Prostate gland (tissue), 2 donors: ENCODE measurements around the gene CBX2. TPM values are rescaled to one million over a fixed set of nuclear protein-coding genes. Genes with fewer than 3 reads are reported as not detected.
A peak's percentile ranks its signal among the peaks of the same experiment; 100 is the strongest.

Experiments used
- DNase-seq: peaks from one replicate; pipeline ENCODE4 v3.0.0-alpha.2; 2019; ENCODE audit warnings: low spot score
- H3K27ac ChIP-seq, 2 donors: fragments of 200-600 bp; sonication (generic); 2 replicates each; pipeline ENCODE4 v1.5.1; 2017 to 2019
- H3K27me3 ChIP-seq: fragments of 200-600 bp; sonication (generic); replicated peaks from 2 replicates; pipeline ENCODE4 v1.5.1; 2019; ENCODE audit not compliant: insufficient read depth
- H3K36me3 ChIP-seq, 2 donors: fragments of 200-600 bp; sonication (generic); 1 replicate in 1 of 2; 2 replicates in 1 of 2; pipeline versions ENCODE4 v1.5.1 to v1.8.1; 2017 to 2019
- H3K4me1 ChIP-seq: fragments of 200-600 bp; sonication (generic); replicated peaks from 2 replicates; pipeline ENCODE4 v1.5.1; 2019
- H3K4me3 ChIP-seq, 2 donors: fragments of 200-600 bp; sonication (generic); 2 replicates each; pipeline ENCODE4 v1.5.1; 2017 to 2019
- H3K9me3 ChIP-seq: fragments of 200-600 bp; sonication (generic); 2 replicates; pipeline ENCODE4 v1.5.1; 2017
- POLR2A ChIP-seq: fragments of 450-650 bp; IDR thresholded peaks from one replicate; pipeline ENCODE4 v1.6.1; 2016; ENCODE audit warnings: antibody characterized with exemption, mild to moderate bottlenecking
- POLR2AphosphoS5 ChIP-seq: sonication (generic); formaldehyde crosslinking; IDR thresholded peaks from one replicate; pipeline ENCODE4 v1.6.1; 2017; ENCODE audit warnings: antibody characterized with exemption
- WGBS: methylation state at CpG from one replicate; pipeline ENCODE4 v1.1.5; 2018; 5-methylcytosine and 5-hydroxymethylcytosine counted together
- intact Hi-C: fragments of 100-400 bp; cut with DNase I; formaldehyde crosslinking; loops from one replicate; pipeline ENCODE4 v1.14.2; 2022
- total RNA-seq, 2 donors: library from RNA; depleted of rRNA; stranded (reverse); fragments of >200 nt; gene quantifications; one replicate each; pipeline ENCODE4 v1.1.0, GENCODE V29; 2016
- TF ChIP-seq, protein P1 (sequence below), 4 experiments: fragments of 200-600 bp in 2 of 4; fragments of 450-650 bp in 2 of 4; sonication (generic) in 2 of 4; IDR thresholded peaks; 1 replicate in 3 of 4; 2 replicates in 1 of 4; pipeline ENCODE4 v1.5.1; 2016 to 2019; ENCODE audit warnings: antibody characterized with exemption in 4 of 4, mild to moderate bottlenecking in 2 of 4, moderate library complexity in 2 of 4

Gene CBX2
- total RNA-seq, 2 donors from 2014 or later: 2.0 to 17.0 TPM

DNA sequence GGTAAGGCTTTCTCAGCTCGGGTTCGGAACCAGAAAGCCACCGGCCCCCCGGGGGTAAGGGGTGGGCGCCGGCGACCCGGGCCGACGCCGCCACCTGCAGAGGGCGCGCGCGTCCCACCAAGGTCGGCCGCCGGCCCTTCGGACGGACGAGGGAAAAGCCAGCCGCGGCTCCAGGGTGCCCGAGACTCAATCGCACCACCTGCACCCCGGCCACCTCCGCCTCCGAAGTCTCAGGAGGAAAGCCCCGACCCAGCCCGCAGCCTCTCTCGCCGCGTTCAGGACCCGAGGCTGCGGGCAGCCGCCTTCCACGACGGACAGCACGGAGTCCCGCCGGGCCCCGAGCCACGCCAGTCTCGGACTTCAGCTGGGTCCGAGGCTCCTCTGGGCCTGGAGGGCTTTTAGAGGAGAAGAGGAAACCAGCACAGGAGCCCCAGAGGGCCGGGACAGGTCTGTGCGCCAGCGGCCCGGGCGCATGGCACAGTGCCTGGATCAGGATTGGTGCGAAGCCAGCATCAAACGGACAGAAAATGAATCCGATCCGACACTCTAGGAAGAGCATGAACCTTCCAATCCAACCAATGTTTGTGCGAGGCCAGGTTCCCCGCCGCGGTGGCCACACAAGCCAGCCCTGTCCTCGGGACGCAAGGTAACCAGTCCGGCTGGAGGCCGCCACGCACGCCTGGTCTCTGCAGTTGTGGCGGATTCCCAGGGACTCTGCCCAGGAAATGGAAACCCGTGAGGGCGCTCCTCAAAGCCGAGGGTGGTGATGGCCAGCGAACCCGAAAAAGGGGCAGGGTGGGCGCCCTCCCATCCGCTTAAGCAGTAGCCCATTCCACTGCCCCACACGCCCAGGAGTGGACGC is 12.2 kb downstream of the CBX2 start:
- TF ChIP-seq, protein P1, sequence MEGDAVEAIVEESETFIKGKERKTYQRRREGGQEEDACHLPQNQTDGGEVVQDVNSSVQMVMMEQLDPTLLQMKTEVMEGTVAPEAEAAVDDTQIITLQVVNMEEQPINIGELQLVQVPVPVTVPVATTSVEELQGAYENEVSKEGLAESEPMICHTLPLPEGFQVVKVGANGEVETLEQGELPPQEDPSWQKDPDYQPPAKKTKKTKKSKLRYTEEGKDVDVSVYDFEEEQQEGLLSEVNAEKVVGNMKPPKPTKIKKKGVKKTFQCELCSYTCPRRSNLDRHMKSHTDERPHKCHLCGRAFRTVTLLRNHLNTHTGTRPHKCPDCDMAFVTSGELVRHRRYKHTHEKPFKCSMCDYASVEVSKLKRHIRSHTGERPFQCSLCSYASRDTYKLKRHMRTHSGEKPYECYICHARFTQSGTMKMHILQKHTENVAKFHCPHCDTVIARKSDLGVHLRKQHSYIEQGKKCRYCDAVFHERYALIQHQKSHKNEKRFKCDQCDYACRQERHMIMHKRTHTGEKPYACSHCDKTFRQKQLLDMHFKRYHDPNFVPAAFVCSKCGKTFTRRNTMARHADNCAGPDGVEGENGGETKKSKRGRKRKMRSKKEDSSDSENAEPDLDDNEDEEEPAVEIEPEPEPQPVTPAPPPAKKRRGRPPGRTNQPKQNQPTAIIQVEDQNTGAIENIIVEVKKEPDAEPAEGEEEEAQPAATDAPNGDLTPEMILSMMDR (IDR thresholded peaks at IDR 0.05): peak; percentile 51 to 77 (median 68)
- TF ChIP-seq POLR2AphosphoS5: no peak
- H3K9me3 ChIP-seq: no peaks in the 10 kb centered on the region
- 3% methylated on average over 66 of the region's 74 CpGs for WGBS
- peaks cover 29% of the 10 kb centered on the region for H3K27me3 ChIP-seq
- DNase-seq: no peak
- no peaks in the 10 kb centered on the region for H3K4me1 ChIP-seq
- no peak overlapping the region for H3K4me3 ChIP-seq
- no peaks in the 10 kb centered on the region for H3K36me3 ChIP-seq
- intact Hi-C loops: no loop called here
- H3K27ac ChIP-seq: no peak overlapping the region

- Histone ChIP-seq H3K4me1 (no peaks in the 10 kb centered on the region), H3K9me3 (no peaks in the 10 kb centered on the region), H3K36me3 (no peaks in the 10 kb centered on the region), H3K27me3 (peaks cover 29% of the 10 kb centered on the region), H3K27ac (no peak overlapping the region), H3K4me3 (no peak overlapping the region)
- WGBS: 5% methylated on average over 53 of the region's 68 CpGs
- intact Hi-C loops: no loop called here
- no peak for DNase-seq
- TF ChIP-seq POLR2A (no peak), POLR2AphosphoS5 (no peak)
- TF ChIP-seq, protein P1 (IDR thresholded peaks at IDR 0.05): no peak
Measured at GRCh38 chr17:79790805-79791734, 13.1 kb downstream of the CBX2 start.

- DNase-seq: no peak
- WGBS: 12% methylated on average over 26 of the region's 26 CpGs
- Histone ChIP-seq H3K4me3 (no peak overlapping the region), H3K4me1 (no peaks in the 10 kb centered on the region), H3K9me3 (no peaks in the 10 kb centered on the region), H3K27me3 (peaks cover 29% of the 10 kb centered on the region), H3K27ac (no peak overlapping the region), H3K36me3 (no peaks in the 10 kb centered on the region)
- intact Hi-C loops: no loop called here
- TF ChIP-seq POLR2A (no peak), POLR2AphosphoS5 (no peak)
- TF ChIP-seq, protein P1 (IDR thresholded peaks at IDR 0.05): no peak
Measured at GRCh38 chr17:79791735-79792161, 13.8 kb downstream of the CBX2 start.

DNA sequence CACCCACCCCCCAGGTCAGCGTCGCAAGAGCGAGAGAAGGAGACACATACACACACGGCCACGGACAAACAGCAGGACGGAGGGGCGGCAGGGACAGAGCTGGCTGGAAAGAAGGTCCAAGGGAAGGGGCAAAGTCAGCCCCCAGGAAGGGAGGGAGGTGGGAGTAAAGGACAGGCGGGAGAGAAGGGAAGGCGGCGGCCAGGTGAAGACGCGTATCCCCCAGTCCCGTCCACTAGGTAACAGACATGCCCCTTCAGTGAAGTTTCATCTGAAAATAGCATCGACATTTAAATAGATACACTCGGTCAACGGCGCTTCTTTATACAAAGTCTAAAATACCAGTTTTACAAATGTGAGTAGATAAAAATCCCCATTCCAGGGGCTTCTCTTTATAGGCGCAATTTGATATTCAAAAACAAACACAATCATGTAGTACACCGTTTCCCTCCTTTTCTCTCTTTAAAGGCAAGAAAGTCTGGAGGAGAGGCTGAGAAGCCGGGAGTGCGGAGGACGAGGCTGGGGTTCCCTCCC is 14.5 kb downstream of the CBX2 start:
- 12% methylated on average over 22 of the region's 22 CpGs for WGBS
- intact Hi-C loops: no loop called here
- no peaks in the 10 kb centered on the region for H3K4me1 ChIP-seq
- TF ChIP-seq POLR2AphosphoS5 (no peak), POLR2A (no peak)
- TF ChIP-seq, protein P1 (IDR thresholded peaks at IDR 0.05): no peak
- H3K36me3 ChIP-seq: no peaks in the 10 kb centered on the region
- H3K4me3 ChIP-seq: no peak overlapping the region
- H3K27me3 ChIP-seq: peaks cover 29% of the 10 kb centered on the region
- no peak overlapping the region for H3K27ac ChIP-seq
- no peaks in the 10 kb centered on the region for H3K9me3 ChIP-seq
- no peak for DNase-seq
